ENCODE data around the gene MMP24. TPM values are rescaled to one million over a fixed set of nuclear protein-coding genes. Genes with fewer than 3 reads are reported as not detected.

Gene MMP24
- total RNA-seq, 1 donor from 2014 or later, result 1.1 TPM

DNA sequence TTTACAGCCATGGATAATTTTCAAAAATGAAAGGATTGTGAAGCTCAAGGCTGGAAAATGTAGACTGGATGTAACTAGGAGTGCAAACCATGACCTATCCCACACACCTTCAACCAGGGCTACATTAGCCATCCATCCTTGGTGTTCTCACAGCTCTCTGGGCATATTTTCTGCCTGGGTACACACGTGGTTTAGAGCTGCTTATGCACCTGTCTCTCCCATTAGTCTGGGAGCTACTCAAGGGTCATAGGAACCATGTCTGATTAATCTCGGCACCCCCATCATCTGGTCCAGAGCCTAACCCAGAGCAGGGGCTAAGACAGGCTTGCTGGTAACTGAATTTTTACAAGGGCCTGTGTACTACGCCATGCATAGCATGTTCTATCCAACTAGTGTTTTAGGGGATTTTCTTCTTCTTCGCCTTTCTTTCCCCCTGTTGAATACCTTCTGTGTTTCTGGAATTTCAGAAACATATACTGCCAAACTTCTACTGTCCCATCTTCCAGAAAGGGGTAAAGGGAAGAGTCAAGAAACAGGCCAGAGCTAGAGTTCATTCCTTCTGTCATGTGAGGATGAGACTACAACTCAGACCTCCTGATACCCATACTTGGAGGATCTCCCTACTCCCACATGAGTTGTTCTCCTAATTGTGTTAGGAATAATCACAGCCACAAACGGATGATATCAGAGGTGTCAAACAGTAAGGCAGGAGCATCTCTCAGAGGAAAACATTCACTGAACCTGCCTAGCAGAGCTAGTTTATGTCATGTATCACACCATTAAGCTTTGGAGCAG, 91.1 kb downstream of the MMP24 start:
- H3K36me3 Mint-ChIP-seq, result peaks cover 9% of the 10 kb centered on the region
- H3K27me3 Mint-ChIP-seq (ENCODE audit: low read depth), result no peaks in the 10 kb centered on the region
- no peaks in the 10 kb centered on the region for H3K9me3 Mint-ChIP-seq
- H3K4me1 Mint-ChIP-seq, result peaks cover 45% of the 10 kb centered on the region
- no peak for DNase-seq (ENCODE audit: low spot score in 2 of 2, unreplicated experiment in 2 of 2)
- H3K27ac Mint-ChIP-seq, result peak overlapping the region; percentile 94
- TF ChIP-seq, protein P1, sequence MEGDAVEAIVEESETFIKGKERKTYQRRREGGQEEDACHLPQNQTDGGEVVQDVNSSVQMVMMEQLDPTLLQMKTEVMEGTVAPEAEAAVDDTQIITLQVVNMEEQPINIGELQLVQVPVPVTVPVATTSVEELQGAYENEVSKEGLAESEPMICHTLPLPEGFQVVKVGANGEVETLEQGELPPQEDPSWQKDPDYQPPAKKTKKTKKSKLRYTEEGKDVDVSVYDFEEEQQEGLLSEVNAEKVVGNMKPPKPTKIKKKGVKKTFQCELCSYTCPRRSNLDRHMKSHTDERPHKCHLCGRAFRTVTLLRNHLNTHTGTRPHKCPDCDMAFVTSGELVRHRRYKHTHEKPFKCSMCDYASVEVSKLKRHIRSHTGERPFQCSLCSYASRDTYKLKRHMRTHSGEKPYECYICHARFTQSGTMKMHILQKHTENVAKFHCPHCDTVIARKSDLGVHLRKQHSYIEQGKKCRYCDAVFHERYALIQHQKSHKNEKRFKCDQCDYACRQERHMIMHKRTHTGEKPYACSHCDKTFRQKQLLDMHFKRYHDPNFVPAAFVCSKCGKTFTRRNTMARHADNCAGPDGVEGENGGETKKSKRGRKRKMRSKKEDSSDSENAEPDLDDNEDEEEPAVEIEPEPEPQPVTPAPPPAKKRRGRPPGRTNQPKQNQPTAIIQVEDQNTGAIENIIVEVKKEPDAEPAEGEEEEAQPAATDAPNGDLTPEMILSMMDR (IDR thresholded peaks at IDR 0.05; ENCODE audit: unreplicated experiment), result no peak
- no peak overlapping the region for H3K4me3 Mint-ChIP-seq

DNA sequence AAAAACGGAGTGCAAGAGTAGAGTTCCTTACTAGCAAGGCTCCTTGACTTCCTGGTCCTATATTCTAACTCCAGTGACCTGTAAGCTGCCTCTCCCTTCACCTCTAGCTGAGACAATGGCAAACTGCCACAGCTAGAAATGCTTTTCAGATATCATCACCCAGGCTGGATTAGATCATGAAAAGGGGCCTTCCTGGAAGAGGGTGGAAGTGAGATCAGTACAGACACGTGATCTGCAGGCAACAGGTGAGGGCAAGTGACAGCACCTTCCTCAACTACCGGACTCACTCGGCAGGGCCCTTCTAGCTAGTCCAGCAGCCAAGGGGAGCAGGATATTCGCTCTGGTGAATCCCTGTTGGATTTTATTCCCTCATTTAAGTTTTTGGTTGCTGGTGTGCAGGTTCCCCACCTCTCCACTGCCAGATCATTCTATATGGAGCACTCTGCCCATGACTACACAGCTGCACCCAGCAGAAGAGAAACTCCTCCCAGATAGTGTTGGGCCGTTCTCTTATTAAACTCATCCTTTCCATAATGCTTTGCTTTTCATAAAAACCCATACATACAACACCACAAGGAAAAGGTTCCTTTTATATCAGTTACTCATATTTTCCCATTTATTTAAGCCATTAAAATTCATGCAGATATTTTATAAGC, 92.1 kb downstream of the MMP24 start:
- TF ChIP-seq, protein P1 (IDR thresholded peaks at IDR 0.05; ENCODE audit: unreplicated experiment), result no peak
- H3K9me3 Mint-ChIP-seq, result no peaks in the 10 kb centered on the region
- peak overlapping the region; percentile 94 for H3K27ac Mint-ChIP-seq
- peaks cover 45% of the 10 kb centered on the region for H3K4me1 Mint-ChIP-seq
- no peak overlapping the region for H3K4me3 Mint-ChIP-seq
- peaks cover 6% of the 10 kb centered on the region for H3K36me3 Mint-ChIP-seq
- no peak for DNase-seq (ENCODE audit: low spot score in 2 of 2, unreplicated experiment in 2 of 2)
- H3K27me3 Mint-ChIP-seq (ENCODE audit: low read depth), result no peaks in the 10 kb centered on the region

DNA sequence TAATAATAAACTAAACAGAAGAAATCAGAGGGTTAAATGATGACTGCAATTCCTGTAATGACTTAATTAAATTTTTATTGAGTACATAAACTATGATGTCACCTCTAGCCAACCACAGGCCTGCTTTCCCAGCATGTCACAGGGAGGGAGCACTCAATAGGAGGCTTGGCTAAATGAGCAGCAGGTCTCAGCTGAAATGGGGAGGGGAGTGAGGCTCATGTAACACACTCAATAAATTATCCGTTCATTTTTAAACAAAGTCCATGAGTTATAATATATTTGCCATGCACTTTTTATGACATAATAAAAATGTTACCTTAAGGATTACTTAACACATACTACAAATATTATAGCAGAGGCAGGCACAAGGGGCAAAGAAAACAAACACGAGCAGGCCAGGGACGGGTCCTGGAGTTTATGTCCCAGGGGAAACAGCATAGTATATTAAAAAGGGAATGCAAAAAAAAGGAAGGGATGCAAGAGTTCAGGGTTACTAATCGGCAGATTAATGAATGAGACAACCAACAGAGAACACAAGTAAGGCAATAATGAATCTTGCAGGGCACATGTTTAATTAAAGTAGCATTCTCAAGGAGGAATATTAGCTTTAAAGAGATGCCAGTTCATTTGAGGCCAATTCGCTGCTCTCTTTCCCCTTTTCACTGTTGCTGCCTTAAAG, 92.8 kb downstream of the MMP24 start:
- no peak for DNase-seq (ENCODE audit: low spot score in 2 of 2, unreplicated experiment in 2 of 2)
- TF ChIP-seq, protein P1 (IDR thresholded peaks at IDR 0.05; ENCODE audit: unreplicated experiment), result no peak
- Mint-ChIP-seq H3K9me3 (no peaks in the 10 kb centered on the region), H3K36me3 (peaks cover 4% of the 10 kb centered on the region), H3K4me1 (peaks cover 45% of the 10 kb centered on the region), H3K27me3 (ENCODE audit: low read depth) (no peaks in the 10 kb centered on the region), H3K4me3 (no peak overlapping the region), H3K27ac (peak overlapping the region; percentile 94)

DNA sequence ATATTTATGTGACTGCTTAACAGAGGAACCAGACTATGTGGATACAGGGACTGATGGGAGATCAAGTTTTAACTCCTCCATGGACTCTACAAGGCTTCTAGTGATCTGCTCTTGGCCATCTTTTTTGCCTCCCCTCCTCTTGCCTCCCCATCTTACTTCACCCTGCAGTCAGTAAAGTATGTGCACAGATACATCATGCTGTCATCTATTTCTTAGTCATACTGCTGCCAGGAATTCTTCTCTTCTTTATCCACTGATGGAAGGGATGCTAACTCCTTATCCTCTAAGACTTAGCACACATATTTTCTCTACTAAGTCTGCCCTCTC, 93.3 kb downstream of the MMP24 start:
- Mint-ChIP-seq H3K27ac (peak overlapping the region; percentile 94), H3K27me3 (ENCODE audit: low read depth) (no peaks in the 10 kb centered on the region), H3K4me3 (no peak overlapping the region), H3K36me3 (peaks cover 2% of the 10 kb centered on the region), H3K4me1 (peaks cover 41% of the 10 kb centered on the region), H3K9me3 (no peaks in the 10 kb centered on the region)
- DNase-seq (ENCODE audit: low spot score in 2 of 2, unreplicated experiment in 2 of 2), result no peak
- TF ChIP-seq, protein P1 (IDR thresholded peaks at IDR 0.05; ENCODE audit: unreplicated experiment), result no peak

DNA sequence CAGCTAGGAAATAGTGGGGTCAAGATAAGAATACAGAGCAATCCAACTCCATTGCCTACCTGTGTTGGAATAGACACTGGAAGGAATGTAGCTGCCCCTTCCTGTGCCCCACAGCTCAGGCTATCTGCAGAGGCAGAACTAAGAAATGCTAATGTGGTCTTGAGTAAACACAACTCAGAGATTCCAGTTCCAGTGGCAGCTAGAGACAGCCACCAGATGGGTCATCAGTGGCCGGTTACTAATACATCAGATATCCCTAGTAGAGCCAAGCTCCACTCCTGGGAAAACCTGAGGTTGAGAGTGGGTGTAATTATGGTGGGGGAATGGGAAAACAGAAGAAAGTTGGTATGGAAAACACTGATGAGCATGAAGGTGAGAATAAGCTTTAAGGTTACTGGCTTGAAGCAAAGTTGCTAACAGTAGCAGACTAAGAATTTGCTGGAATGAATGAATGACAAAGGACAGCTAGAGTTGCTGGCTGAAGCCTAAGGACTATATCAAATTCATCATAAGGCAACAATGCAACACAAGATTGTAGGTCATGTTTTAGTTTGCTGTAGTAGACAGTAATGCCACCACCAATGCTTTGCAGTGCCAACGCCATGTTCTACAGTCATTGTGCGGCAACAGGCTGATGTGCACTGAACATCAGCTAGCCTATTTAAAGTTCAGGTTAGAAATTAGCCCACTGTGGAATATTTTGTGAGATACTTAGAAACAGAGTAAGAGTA, 94.1 kb downstream of the MMP24 start:
- DNase-seq (ENCODE audit: low spot score in 2 of 2, unreplicated experiment in 2 of 2), result no peak
- peaks cover 2% of the 10 kb centered on the region for H3K36me3 Mint-ChIP-seq
- TF ChIP-seq, protein P1 (IDR thresholded peaks at IDR 0.05; ENCODE audit: unreplicated experiment), result no peak
- H3K27me3 Mint-ChIP-seq (ENCODE audit: low read depth), result no peaks in the 10 kb centered on the region
- H3K4me3 Mint-ChIP-seq, result no peak overlapping the region
- H3K27ac Mint-ChIP-seq, result peak overlapping the region; percentile 94
- H3K9me3 Mint-ChIP-seq, result no peaks in the 10 kb centered on the region
- peaks cover 35% of the 10 kb centered on the region for H3K4me1 Mint-ChIP-seq
